Stimulated activated CD4-positive, alpha-beta T cell treated with anti-CD3 and anti-CD28 coated beads, Interleukin-1b, Interleukin-23, amount 100 ng/mL, for 24 hours (primary cell): Measurements from ENCODE around the gene GPX4.
"Not testable (repeated sequence)": the region's sequence is repeated elsewhere in the genome, so short reads cannot be mapped to it uniquely, and the experiment has no call there.

Source experiments
- DNase-seq, 4 experiments: peaks; one replicate each; pipeline ENCODE4 v3.0.0-alpha.2; 2020; ENCODE audit warnings: low read depth in 4 of 4, low spot score in 1 of 4

Gene GPX4

DNA sequence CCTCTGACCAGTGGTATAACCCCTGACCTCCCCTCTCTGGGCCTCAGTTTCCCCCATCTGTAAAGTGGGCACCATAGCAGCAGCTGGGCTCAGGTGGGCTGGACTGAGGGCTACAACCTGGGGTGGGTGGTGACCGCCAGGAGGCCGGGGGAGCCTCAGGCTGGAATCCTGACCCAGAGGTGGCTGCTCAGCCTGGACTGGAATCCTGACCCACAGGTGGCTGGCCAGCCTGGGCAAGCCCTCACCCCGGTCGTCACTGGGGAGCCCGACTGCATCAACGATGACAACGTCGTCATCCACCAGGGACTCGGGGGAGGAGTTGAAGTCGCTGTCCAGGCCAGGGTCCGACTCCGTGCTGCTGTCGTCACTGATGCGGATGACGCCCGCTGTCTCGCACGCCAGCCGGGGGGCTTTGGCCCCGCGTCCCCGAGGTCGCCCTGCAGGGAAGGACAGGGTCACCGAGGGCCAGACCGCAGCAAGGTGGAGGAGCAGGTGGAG is 10.2 kb downstream of the GPX4 start:
- no peak for DNase-seq

DNA sequence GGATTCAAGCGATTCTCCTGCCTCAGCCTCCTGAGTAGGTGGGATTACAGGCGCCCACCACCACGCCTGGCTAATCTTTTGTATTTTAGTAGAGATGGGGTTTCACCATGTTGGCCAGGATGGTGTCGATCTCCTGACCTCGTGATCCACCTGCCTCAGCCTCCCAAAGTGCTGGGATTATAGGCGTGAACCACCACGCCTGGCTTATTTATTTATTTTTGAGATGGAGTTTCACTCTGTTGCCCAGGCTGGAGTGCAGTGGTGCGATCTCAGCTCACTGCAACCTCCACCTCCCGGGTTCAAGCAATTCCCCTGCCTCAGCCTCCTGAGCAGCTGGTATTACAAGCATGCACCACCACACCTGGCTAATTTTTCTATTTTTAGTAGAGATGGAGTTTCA is 10.9 kb downstream of the GPX4 start:
- DNase-seq = not testable (repeated sequence)

DNA sequence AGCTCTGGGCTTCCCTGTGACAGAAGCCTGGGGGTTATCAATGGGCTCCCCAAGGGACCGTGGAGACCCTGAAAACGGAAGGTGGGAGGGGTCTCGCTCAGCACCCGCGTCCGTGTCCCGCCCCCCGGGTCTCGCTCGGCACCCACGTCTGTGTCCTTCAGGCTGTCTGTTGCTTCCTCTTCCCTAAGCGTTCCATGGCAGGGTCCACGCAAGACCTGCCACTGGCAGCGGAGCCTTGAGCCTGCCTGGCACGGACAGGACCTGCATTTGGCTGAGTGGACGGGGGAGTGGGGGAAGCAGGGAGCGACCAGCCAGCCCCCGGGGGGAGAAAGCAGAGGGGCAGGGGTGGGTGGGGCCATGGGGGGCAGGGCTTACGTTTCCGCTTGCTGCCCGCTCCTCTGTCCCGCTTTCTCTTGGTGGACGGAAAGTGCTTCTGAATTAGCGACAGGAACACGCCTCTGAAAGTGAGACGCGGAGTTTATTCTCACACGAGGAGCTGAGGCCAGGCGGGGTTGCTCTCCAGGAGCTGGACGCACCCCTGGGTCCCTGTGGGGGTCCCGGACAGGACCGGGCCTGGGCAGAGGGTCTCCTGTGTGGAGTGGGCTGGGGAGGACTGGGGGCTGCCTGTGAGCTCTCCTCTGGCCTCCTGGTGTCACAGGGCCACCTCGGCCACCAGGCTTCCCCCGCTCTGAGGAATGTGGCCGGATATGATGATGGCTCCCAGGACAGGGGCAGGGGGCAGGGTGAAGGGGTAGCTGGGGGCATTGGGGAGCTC is 12.0 kb downstream of the GPX4 start:
- no peak for DNase-seq

DNA sequence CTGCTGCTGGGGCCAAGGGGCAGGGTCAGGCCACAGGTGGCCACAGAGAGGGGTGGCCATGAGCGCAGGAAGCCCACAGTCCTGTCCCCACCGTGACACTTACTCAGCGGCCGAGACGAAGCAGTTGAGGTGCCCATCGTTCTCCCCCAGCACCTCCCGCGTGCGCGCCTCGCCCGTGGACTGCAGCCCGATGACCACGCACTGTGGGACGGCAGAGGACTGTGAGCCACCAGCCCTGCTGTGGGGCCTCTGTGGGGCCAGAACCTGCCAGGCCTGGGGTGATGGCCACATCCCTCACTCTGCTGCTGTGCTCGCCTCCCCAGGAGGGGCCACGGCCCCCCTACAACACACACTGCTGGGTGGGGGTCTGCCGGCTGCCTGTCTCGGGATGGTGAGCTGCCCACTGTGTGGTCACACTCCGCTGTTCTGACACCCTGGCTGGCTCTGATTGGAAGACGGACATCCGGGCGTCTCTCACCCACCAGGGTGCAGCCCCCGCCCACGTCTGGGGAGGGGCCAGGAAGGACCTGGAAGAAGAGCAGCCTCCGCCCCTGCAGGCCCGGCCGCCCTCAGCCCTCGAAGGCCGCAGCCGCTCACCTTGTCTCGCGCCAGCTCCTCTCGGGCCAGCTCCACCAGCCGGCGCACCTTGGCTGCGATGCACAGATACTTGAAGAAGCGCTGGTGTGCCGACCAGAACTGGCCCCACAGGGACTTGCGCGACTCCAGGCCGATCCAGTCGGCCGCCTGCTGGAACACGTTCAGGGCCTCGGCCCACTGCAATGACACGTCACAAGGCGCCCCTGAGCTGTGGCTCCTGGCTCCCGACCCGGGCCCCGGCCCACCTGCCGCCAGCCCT is 13.2 kb downstream of the GPX4 start:
- no peak for DNase-seq

DNA sequence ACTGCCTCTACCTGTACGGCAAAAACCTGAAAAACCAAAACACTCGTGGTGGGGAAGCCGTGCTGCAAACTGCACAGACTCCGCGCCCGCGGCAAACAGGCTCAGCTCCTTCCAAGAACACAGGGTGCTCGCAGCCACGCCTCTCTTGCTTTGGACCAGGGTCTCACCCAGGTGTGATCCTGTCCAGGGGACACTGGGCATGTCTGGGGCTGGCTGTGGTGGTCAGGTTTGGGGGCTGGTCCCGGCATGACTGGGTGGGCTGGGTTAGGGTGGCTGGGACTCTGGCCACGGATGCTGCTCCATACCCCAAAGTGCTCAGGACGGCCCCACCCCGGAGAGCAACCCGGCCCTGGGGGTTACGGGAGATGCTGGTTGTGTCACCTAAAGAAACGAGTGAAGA is 13.9 kb downstream of the GPX4 start:
- no peak for DNase-seq

DNA sequence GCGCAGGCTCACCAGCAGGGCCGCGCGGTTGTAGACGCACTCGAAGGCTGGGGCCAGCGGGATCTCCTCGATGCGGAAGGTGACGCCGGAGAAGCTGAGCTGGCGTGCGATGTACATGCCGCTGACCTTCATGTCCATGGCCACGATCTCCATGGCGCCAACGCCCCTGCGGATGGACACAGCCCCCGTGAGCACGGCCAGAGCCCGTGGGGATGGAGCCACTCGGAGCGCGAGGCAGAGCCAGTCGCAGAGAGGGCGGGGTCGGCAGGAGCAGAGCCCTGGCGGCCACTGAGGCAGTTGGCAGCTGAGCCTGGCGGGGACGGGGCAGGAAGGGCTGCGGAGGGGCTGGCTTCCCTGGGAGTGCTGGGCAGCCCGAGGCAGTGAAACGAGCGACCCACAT is 15.2 kb downstream of the GPX4 start:
- no peak for DNase-seq

DNA sequence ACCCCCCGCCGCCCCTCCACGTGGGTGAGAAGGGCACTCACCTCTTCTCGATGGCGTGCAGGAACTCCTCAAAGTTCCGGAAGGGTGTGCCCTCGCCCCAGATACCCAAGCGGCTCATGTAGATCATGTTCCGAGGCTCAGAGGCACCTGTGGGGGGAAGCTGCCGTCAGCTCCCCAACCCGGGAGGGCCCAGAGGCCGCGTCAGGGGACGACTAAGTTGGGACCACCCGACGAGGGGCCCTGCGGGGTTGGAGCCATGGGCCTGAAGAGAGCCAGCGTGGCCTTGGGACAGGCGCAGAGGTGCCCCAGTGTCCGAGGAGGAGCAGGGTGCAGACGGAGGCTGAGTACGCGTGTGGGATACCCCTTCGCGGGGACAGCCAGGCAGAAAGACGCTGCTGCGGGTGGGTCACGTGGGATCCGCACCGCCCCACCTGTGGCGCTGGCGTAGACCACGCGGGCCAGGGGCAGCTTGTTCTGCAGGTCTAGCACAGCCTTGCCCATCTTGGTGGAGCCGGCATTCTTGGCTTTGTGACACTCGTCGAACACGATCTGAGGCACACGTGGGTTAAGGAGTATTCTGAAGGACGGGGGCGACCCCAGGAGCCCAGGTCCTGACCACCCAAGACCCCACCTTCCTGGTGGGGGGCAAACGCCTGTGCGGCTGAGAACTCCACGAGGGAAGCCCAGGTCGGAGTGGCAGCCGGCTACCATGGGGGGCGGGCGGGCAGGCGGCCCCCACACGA is 15.9 kb downstream of the GPX4 start:
- no peak for DNase-seq

DNA sequence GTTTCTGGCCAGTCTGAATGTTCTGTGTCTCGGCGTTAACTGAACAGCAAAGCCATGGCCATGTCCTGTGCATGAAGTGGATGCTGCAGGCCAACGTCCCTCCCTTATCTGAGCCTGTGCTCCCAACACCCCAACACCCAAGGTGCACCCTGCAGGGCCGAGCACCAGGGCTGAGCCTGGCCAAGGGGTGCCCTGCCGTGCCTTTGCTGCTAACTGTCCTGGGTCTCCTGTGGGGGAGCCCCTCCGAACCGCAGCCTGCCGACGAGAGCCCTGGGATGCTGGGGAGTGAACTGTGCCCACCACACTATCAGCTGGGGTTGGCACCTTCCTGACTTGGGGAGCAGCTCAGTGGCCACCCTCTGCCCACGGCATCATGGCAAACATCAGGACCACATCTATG is 17.6 kb downstream of the GPX4 start:
- no peak for DNase-seq

DNA sequence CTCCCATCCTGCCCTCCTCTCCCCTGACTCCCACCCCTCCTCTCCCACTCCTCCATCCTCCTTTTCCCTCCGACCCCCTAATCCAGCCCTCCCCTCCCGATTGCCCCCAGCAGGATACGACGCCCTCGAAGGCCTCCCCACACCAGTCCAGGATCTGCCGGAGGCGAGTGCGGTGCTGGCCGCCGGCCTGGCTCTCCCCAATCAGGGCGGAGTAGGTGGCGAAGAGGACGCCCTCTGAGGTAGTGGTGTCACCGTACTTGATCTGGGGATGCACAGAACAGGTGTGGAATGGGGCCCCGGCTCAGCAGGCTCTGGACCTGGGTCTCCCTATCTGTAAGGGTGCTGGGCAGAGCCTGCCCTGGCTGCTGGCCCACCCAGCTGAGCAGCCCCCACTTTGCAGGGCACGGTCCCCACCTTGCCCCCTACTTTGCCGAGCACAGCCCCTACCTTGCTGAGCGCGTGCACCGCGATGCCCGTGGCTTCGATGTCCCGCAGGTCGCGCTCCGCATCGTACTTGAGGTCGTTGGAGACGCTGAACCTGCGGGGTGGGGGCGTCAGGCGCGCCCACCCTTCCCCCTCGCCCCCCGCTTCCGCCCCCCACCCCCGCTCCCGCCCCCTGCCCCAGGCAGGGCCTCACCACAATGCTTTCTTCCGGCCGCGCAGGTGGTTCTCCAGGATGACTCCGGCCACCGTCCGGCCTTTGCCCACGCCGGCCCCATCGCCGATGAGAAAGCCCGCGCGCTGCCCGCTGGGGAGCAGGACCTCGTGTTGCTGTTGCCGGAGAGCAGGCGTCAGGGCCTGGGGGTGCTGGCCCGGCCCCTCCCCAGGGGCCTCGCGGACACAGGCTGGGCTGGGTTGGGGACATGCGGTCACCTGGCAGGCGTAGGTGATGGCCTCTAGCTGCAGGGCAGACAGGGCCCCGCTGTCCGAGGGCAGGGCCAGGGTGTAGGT is 18.5 kb downstream of the GPX4 start:
- DNase-seq = no peak

DNA sequence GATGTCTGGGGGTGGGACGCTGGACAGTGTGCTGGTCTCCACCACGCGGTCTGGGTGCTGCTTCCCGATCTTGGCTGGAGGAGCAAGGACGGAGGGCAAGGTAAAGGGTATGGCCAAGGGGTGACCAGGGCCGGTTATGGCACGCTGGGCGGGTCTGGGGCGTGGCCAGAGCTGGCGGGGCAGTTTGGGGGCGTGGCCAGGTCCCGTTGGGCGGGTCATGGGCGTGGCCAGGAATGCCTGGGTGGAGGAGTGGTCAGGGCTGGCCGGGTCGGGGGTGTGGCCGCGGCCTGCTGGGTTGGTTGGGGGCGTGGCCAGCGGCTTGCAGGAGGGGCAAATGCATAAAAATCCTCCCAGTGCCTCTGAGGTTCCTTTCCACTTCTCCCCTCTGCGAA is 19.2 kb downstream of the GPX4 start:
- peak in 1 of 4 experiments; percentile 63 for DNase-seq

DNA sequence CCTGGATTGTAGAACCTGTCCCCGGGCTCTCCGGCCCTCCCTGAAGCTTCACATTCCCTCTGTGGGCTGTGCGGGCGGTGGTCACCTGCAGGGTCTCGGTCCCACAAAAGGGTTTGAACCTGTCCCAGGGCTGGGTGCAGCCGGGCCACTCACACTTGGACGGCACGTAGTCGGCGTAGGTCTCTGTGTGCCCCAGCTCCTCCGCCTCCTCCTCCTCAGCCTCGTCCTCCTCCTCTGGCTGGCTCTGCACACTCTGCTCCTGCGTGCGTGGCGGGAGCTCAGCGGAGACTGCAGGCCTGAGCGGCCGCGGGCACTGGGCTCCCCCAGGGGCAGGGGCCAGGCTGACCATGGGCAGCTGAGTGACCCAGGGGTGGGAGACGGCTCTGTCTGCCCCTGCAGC is 19.6 kb downstream of the GPX4 start:
- DNase-seq = no peak

DNA sequence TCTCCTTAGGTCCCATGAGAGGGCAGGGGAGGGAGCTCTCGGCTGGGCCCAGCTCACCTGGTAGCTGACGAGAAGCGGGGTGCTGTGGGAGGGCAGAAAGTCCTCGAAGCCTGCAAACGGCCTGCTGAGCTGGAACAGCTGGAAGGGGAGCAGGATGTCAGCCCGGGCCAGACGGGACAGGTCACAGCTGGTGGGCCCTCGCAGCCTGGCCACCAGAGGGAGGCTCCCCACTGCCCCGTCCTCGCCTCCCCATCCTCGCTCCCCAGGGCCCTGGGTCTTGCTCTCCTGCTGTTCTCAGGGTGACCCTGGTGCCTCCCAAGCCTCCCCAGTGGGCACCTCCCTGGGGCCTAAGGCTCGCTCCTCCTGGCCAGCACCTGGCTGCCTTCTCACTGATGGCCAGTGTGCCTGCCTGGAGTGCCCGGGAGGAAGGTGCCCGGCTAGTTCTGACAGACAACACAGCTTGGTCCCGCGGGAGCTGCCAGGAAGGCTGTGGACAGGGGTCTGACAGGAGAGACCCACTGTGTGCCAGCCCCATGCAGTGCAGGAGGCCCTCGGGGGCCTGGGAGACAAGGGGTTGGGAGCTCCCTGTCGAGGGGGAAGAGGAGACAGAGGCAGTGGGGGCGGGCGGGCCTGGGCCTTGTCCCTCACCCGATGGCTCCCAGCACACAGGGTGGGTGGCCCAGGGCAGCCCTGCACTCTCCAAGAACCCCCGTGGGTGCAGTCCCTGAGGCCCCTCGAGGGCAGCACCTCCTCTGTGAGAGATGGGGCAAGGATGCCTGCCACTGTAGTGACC is 20.3 kb downstream of the GPX4 start:
- DNase-seq = no peak

DNA sequence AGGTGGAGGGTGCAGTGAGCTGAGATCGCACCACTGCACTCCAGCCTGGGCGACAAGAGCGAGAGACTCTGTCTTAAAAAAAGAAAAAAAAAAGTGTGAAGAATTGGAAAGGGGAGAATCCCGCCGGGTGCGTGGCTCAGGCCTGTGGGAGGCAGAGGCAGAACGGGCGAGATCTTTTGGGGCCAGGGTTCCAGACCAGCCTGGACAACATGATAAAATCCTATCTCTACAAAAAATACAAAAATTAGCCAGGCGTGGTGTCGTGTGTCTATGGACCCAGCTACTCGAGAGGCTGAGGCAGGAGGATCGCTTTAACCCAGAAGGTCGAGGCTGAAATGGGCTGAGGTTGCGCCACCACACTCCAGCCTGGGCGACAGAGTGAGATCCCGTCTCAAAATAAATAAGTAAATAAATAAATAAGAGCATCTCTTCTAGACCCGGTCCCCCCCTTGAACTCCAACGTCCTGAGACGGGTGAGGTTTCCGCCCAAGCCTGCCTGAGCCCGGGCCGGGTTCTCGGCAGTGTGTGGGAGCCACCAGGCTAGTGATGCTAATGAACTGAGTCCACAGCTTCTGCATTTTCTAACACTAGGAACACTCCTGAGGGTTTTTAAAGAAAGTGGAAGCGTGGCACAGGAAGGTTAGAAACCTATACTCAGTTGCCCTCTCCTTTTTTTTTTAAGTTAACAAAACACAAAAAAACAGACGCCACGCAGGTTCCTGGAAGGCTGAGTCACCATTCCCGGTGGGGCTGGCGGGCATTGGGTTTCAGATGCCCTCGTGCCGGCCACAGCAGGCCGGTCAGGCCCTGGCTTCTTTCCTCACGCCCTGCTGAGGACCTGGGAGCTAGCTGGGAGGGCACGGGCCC is 22.0 kb downstream of the GPX4 start:
- DNase-seq = no peak

DNA sequence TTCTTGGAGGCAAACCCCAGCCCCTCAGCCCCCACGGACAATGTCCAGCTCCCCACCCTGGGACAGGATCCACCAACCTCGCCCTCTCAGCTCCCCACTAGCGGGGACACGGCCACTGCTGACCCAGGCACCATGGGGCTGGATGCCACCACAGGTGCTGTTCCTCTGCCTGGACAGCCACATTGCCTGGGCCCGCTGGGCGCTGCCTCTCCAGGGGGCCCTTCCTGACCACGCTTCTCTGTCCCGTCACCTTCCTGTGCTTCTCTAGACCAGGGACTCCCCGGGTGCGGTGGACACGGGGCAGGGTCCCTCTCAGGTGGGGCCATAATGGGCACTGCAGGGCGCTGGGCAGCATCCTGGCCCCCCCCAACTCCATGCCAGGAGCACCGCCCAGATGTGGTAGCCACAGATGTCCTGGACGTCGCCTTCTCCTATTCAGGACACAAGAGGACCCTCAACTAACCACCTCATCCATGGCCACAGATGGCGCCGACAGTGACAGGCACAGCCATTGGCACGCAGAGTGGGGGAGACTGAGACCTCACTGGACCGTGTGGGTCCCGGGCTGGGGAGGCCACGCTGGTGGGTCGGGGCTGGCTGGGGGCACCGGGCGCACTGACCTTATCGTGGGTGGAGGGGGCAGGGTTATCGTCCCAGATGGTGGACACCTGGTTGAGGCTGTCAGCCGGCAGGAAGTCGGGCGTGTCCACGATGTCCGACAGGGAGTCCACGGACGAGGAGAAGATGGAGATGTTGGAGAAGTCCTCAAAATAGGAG is 23.4 kb downstream of the GPX4 start:
- DNase-seq = no peak

DNA sequence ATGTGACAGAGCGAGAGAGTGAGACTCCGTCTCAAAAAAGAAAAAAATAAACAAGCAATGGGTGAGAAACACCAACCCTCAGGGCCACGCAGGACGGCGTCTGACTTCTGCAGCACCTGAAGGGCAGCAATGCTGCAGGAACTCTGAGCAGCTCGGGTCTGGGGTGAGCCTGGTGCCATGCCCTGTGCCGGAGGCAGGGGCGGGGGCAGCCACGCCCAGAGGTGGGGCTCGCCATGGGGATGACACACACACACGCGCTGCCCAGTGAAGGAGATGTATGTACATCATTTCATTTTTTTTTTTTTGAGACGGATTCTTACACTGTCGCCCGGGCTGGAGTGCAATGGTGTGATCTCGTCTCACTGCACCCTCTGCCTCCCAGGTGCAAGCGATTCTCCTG is 24.3 kb downstream of the GPX4 start:
- no peak for DNase-seq

DNA sequence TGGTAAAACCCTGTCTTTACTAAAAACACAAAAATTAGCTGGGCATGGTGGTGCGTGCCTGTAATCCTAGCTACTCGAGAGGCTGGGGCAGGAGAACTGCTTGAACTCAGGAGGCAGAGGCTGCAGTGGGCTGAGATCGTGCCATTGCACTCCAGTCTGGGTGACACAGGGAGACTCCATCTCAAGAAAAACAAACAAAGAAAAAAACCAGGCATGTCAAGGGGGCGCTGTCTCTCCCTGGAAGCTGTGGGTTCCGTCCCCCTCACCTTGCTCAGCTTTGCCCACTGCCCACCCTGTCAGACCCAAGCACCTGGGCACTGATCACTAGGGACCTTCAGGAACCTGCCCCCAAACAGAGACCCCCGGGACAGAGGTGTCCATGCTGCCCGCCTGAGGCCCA is 25.3 kb downstream of the GPX4 start:
- DNase-seq = not testable (repeated sequence)

DNA sequence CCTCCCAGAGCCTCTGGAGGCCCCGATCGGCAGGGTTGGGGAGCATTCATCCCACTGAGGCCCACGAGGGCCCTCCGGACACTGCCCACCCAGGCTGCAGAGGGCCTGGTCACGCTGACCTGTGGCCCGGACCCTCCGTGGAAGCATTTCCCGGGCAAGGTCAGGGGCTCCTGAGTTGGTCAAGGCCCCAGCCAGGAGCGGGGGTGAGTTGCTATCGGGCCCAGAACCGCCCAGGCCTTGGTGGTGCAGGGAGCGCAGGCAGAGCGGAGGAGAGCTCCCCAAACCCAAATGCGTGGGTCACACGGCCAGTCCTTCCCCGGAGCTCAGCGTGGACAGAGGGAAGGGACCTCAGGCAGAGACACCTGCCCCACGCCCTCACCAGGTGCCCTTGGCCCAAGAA is 25.7 kb downstream of the GPX4 start:
- DNase-seq = no peak
